A673 (cell line): ENCODE measurements around the gene SRA1.

Experiments
- CTCF ChIP-seq: fragments of 300-800, 200-600 bp; sonication (generic); conservative IDR thresholded peaks from 2 replicates; pipeline ENCODE4 v1.5.1; 2017; ENCODE audit warnings: low read depth, mild to moderate bottlenecking, antibody characterized with exemption, low read length, moderate library complexity, mixed read lengths
- EZH2 ChIP-seq: fragments of 200-600 bp; sonication (generic); IDR thresholded peaks from 2 replicates; pipeline ENCODE4 v1.6.1; 2017; ENCODE audit warnings: borderline replicate concordance, low read depth, mild to moderate bottlenecking, mixed read lengths, antibody characterized with exemption, low read length; ENCODE audit not compliant: poor library complexity, severe bottlenecking

DNA sequence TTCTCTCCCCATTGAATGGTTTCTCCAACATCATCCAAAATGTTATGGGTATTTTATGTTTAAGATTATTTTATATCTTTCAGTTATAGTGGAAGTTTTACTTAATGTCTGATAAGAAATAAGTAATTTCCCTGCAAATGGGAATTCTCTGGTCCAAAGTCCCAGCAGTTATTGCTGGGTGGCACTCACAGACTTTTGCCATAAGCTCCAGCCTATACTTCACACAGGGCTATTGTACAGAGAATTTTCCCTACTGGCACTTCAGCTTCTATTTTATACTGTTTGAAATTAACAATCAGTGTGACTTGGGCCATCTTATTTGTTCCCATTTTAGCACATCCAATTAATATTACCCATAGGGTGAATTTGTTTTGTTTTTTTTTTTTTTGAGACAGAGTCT, 42.8 kb upstream of the SRA1 start:
- no peak for TF ChIP-seq CTCF
- no peak for TF ChIP-seq EZH2
